ENCODE data around the gene MAPK8. TPM values are rescaled to one million over a fixed set of nuclear protein-coding genes. Genes with fewer than 3 reads are reported as not detected.
A peak's percentile ranks its signal among the peaks of the same experiment; 100 is the strongest.

The MAPK8 gene
- total and polyA plus RNA-seq, 8 donors: 1.2 to 85.0 (median 22.3) TPM

DNA sequence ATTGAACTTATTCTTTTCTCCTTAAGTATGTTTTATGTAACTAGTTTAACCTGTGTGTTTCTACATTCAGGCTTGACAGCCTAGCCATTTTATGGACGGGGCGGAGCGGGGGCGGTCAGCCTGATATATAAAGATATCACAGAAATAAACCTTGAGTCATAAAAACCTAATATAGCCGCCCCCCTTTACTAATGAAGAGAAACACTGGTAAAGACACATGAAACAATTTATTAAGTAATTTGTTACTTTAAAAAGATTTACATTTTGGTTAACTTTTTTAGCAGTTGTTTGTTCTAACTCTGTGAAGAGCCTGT lies 84.0 kb downstream of the MAPK8 start:
- H3K27ac ChIP-seq: no peak overlapping the region
- WGBS, 5 donors: 80 to 93% (median 85%) methylated on average over 5 of the region's 5 CpGs
- TF ChIP-seq CTCF (IDR thresholded peaks at IDR 0.05) (no peak), POLR2A (IDR thresholded peaks at IDR 0.05) (no peak), EP300 (IDR thresholded peaks at IDR 0.05) (no peak), POLR2AphosphoS5 (IDR thresholded peaks at IDR 0.05) (no peak)
- intact Hi-C loops (cut with DNase I; ENCODE audit: low total_unique reads): no loop called here
- DNase-seq: no peak
- no peak overlapping the region for H3K4me3 ChIP-seq
- H3K36me3 ChIP-seq: no peaks in the 10 kb centered on the region
- H3K27me3 ChIP-seq: no peaks in the 10 kb centered on the region
- no peaks in the 10 kb centered on the region for H3K9me3 ChIP-seq
- H3K4me1 ChIP-seq: peaks cover 0 to 32% (median 18%) of the 10 kb centered on the region in 4 donors

DNA sequence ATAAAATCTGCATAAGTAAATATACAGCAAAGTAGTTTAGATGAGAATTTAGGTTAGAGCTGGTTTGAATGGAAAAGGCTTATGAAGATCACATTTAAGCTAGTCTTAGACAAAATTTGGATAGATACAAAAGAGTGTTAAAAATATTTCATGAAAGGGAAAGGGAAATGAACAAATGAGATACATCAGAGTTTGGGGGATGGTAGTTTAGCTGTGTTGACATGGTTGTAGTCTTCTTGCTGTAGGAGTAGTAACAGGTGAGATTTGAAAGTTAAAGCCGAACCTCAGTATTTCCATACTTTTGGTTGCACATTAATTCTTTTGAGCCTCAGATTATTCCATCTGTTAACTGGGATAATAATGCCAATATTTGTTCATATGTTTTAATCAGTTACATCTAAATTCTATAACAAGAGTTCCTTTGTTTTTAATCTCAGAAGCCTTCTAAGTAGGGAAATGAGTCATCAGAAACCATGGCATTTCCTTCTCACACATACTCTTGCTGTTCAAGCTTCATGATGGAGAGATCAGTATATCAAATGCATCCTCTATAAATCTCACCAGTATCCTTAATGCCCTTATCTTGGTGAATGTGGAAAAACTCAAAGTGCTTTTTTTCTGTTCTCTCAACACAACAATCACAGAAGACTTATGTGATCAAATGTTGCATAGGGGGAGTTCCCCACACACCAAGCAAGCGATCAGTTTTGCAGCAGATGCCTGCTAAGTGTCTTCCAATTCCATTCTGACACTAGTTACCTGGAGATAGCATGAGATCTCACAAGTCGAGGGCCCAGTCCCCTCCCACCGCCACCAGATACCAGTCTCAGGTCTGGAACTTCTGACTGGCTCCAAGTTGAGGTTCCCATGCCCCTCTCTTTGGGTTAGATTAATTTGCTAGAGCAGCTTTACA lies 84.7 kb downstream of the MAPK8 start:
- intact Hi-C loops (cut with DNase I; ENCODE audit: low total_unique reads): no loop called here
- TF ChIP-seq POLR2AphosphoS5 (IDR thresholded peaks at IDR 0.05): no peak
- TF ChIP-seq POLR2A (IDR thresholded peaks at IDR 0.05): no peak
- TF ChIP-seq CTCF (IDR thresholded peaks at IDR 0.05): no peak
- no peak for TF ChIP-seq EP300 (IDR thresholded peaks at IDR 0.05)
- no peaks in the 10 kb centered on the region for H3K27me3 ChIP-seq
- no peak overlapping the region for H3K4me3 ChIP-seq
- peaks cover 0 to 32% (median 18%) of the 10 kb centered on the region in 4 donors for H3K4me1 ChIP-seq
- 60 to 80% (median 72%) methylated on average over 3 to 4 of the region's 4 CpGs for WGBS, 5 donors
- DNase-seq: peak in 1 of 2 donors; percentile 27
- H3K27ac ChIP-seq: no peak overlapping the region
- H3K36me3 ChIP-seq: no peaks in the 10 kb centered on the region
- no peaks in the 10 kb centered on the region for H3K9me3 ChIP-seq

DNA sequence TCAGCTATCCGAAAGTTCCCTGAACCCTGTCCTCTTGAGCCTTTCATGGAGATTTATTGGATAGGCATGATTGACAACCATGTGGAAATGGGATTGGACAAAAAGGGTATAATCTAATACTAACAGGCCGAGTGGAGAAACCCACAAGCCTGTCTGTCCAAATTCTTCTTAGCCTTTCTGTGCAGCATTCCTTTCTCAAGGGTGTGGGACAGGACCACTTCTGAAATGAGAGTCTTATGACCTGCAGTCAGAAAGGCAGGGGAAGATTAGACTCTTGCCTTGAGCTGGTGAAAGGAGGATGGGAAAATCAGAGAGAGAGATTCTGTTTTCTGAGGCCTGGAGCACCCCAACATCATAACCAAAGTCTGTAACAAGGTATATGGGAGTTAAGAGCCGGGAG lies 85.5 kb downstream of the MAPK8 start:
- TF ChIP-seq POLR2AphosphoS5 (IDR thresholded peaks at IDR 0.05) (no peak), CTCF (IDR thresholded peaks at IDR 0.05) (no peak), POLR2A (IDR thresholded peaks at IDR 0.05) (no peak), EP300 (IDR thresholded peaks at IDR 0.05) (no peak)
- no peaks in the 10 kb centered on the region for H3K9me3 ChIP-seq
- intact Hi-C loops (cut with DNase I; ENCODE audit: low total_unique reads): no loop called here
- H3K4me1 ChIP-seq: peaks cover 0 to 32% (median 18%) of the 10 kb centered on the region in 4 donors
- no peaks in the 10 kb centered on the region for H3K36me3 ChIP-seq
- H3K27me3 ChIP-seq: no peaks in the 10 kb centered on the region
- 93 to 97% (median 96%) methylated on average over 3 of the region's 3 CpGs for WGBS, 5 donors
- no peak overlapping the region for H3K4me3 ChIP-seq
- DNase-seq: no peak
- no peak overlapping the region for H3K27ac ChIP-seq

- no peak for TF ChIP-seq POLR2AphosphoS5 (IDR thresholded peaks at IDR 0.05)
- TF ChIP-seq EP300 (IDR thresholded peaks at IDR 0.05): no peak
- TF ChIP-seq CTCF (IDR thresholded peaks at IDR 0.05): no peak
- TF ChIP-seq POLR2A (IDR thresholded peaks at IDR 0.05): no peak
- H3K9me3 ChIP-seq: no peaks in the 10 kb centered on the region
- intact Hi-C loops (cut with DNase I; ENCODE audit: low total_unique reads): no loop called here
- H3K27ac ChIP-seq: no peak overlapping the region
- H3K4me3 ChIP-seq: no peak overlapping the region
- H3K27me3 ChIP-seq: no peaks in the 10 kb centered on the region
- 82 to 94% (median 89%) methylated on average over 4 of the region's 4 CpGs for WGBS, 5 donors
- peaks cover 0 to 23% (median 16%) of the 10 kb centered on the region in 4 donors for H3K4me1 ChIP-seq
- no peaks in the 10 kb centered on the region for H3K36me3 ChIP-seq
- DNase-seq: no peak
Measured at GRCh38 chr10:48398261-48398660, 91.8 kb downstream of the MAPK8 start.
